Panc1 (cell line): ENCODE data around the gene YBX1. TPM values are rescaled to one million over a fixed set of nuclear protein-coding genes. Genes with fewer than 3 reads are reported as not detected.
"Not testable (repeated sequence)": the region's sequence is repeated elsewhere in the genome, so short reads cannot be mapped to it uniquely, and the experiment has no call there.

Experiments used
- ATAC-seq: fragments of 200-7000 bp; cut with Tn5 transposase; 2 replicates; pipeline ENCODE4 v1.9.1; 2020; ENCODE audit warnings: mild to moderate bottlenecking, moderate library complexity
- BruUV-seq: library from RNA; stranded (reverse); fragments of 400-500 nt; replicated peaks from 2 replicates; lab custom pipeline; 2021; lab: Mats Ljungman, UMichigan
- CTCF ChIA-PET: fragments of 300-600 bp; sonication (Branson Sonifier 250); formaldehyde crosslinking; loops from one replicate; lab custom pipeline; 2022; ENCODE audit warnings: antibody characterized with exemption; lab: Charles Lee
- POLR2A ChIA-PET: fragments of 300-600 bp; sonication (Branson Sonifier 250); formaldehyde crosslinking; loops from one replicate; lab custom pipeline; 2022; ENCODE audit warnings: antibody characterized with exemption; lab: Charles Lee
- DNase-seq: peaks from one replicate; pipeline ENCODE4 v3.0.0-alpha.2; 2010; ENCODE audit warnings: low read depth, low spot score
- H3K27ac ChIP-seq: 2 replicates; pipeline ENCODE4 v1.5.1; 2011; ENCODE audit warnings: mild to moderate bottlenecking, low read length, inconsistent platforms
- H3K27me3 ChIP-seq: fragments of 200-500 bp; sonication (Bioruptor generic); 2 replicates; pipeline ENCODE4 v1.6.0; 2014; ENCODE audit warnings: low read length, inconsistent platforms; ENCODE audit not compliant: control insufficient read depth, insufficient read depth
- H3K36me3 ChIP-seq: fragments of 200-500 bp; sonication (Bioruptor generic); 2 replicates; pipeline ENCODE4 v1.5.1; 2014; ENCODE audit warnings: inconsistent platforms, mild to moderate bottlenecking, low read length, moderate library complexity; ENCODE audit not compliant: control insufficient read depth, insufficient read depth
- H3K4me1 ChIP-seq: 2 replicates; pipeline ENCODE4 v1.5.1; 2011; ENCODE audit warnings: inconsistent platforms, mild to moderate bottlenecking, low read length, moderate library complexity; ENCODE audit not compliant: control insufficient read depth, insufficient read depth
- H3K4me3 ChIP-seq, 2 experiments: 2 replicates each; pipeline ENCODE4 v1.5.1; 2011 to 2012; ENCODE audit warnings: low read depth in 2 of 2, low read length in 2 of 2, mild to moderate bottlenecking in 2 of 2, inconsistent platforms in 1 of 2, moderate library complexity in 1 of 2
- H3K9me3 ChIP-seq: fragments of 200-500 bp; sonication (Bioruptor generic); 2 replicates; pipeline ENCODE4 v1.5.1; 2014; ENCODE audit warnings: low read depth, mild to moderate bottlenecking, inconsistent platforms, low read length, moderate library complexity; ENCODE audit not compliant: control insufficient read depth, insufficient read depth
- CTCF ChIP-seq: fragments of 450-650 bp; IDR thresholded peaks from 2 replicates; pipeline ENCODE4 v1.5.1; 2017; ENCODE audit warnings: mild to moderate bottlenecking
- POLR2AphosphoS5 ChIP-seq: IDR thresholded peaks from 2 replicates; pipeline ENCODE4 v1.6.1; 2012; ENCODE audit warnings: mild to moderate bottlenecking, low read depth, low read length, moderate library complexity
- REST ChIP-seq, 2 experiments: IDR thresholded peaks; 2 replicates each; pipeline ENCODE4 v1.6.1; 2011 to 2012; ENCODE audit warnings: low read depth in 2 of 2, control low read depth in 1 of 2, low read length in 1 of 2, mild to moderate bottlenecking in 1 of 2, moderate library complexity in 1 of 2; ENCODE audit not compliant: insufficient read depth in 1 of 2
- SIN3A ChIP-seq: IDR thresholded peaks from 2 replicates; pipeline ENCODE4 v1.6.1; 2012; ENCODE audit warnings: low read depth, mild to moderate bottlenecking, low read length, moderate library complexity, borderline replicate concordance; ENCODE audit not compliant: insufficient read depth
- TCF7L2 ChIP-seq: IDR thresholded peaks from 2 replicates; pipeline ENCODE4 v1.6.1; 2011; ENCODE audit warnings: mild to moderate bottlenecking, low read depth, low read length, inconsistent platforms
- in situ Hi-C: cut with HindIII; loops from 2 replicates; pipeline ENCODE4 v1.10.0; 2016; ENCODE audit warnings: low sequenced_read_pairs, low pct_unique_long_range_greater_than_20kb
- intact Hi-C: fragments of 100-400 bp; cut with micrococcal nuclease; formaldehyde crosslinking; loops from one replicate; pipeline ENCODE4 v1.10.0; 2022; ENCODE audit not compliant: unreplicated experiment
- total RNA-seq: library from RNA; stranded (reverse); gene quantifications from one replicate; pipeline ENCODE4 v1.2.1, GENCODE V29; 2021; ENCODE audit not compliant: unreplicated experiment

Gene YBX1
- total RNA-seq, 1 experiment from 2014 or later = 908 TPM

- intact Hi-C loops (no loop called here), in situ Hi-C loops (no loop called here)
- Histone ChIP-seq H3K27me3 (no peaks in the 10 kb centered on the region), H3K4me3 (no peak overlapping the region), H3K4me1 (no peaks in the 10 kb centered on the region), H3K36me3 (peaks cover 44% of the 10 kb centered on the region), H3K27ac (no peak overlapping the region), H3K9me3 (no peaks in the 10 kb centered on the region)
- CTCF ChIA-PET = no interaction called here
- DNase-seq (no peak), ATAC-seq (no peak)
- POLR2A ChIA-PET = no interaction called here
- BruUV-seq = no TSS peak
- TF ChIP-seq SIN3A = no peak
- no peak for TF ChIP-seq POLR2AphosphoS5
- TF ChIP-seq TCF7L2 = no peak
- no peak for TF ChIP-seq REST (IDR thresholded peaks at IDR 0.05; ENCODE audit: insufficient read depth in 1 of 2, low read depth in 2 of 2, low read length in 1 of 2)
- no peak for TF ChIP-seq CTCF
These were observed 21.8 kb downstream of the YBX1 start for GRCh38 chr1:42703888-42704464.

- in situ Hi-C loops, H3K4me3 ChIP-seq, BruUV-seq, H3K9me3 ChIP-seq, H3K4me1 ChIP-seq, H3K27me3 ChIP-seq, CTCF ChIA-PET, H3K27ac ChIP-seq, POLR2A ChIA-PET, H3K36me3 ChIP-seq, intact Hi-C loops, DNase-seq, ATAC-seq: not testable (repeated sequence)
These were observed 30.6 kb downstream of the YBX1 start for GRCh38 chr1:42712808-42713207.

GRCh38 chr1:42713293-42713692 lies 31.1 kb downstream of the YBX1 start:
- Histone ChIP-seq H3K27me3 (no peaks in the 10 kb centered on the region), H3K4me1 (no peaks in the 10 kb centered on the region), H3K36me3 (0 out of 2 replicates have a peak, but pooled peaks cover 2% of the 10 kb centered on the region), H3K9me3 (no peaks in the 10 kb centered on the region; the same call in 1 of the 2 replicates), H3K4me3 (no peak overlapping the region), H3K27ac (no peak overlapping the region)
- ATAC-seq (no peak), DNase-seq (no peak)
- no peak for TF ChIP-seq POLR2AphosphoS5
- no peak for TF ChIP-seq REST (IDR thresholded peaks at IDR 0.05; ENCODE audit: insufficient read depth in 1 of 2, low read depth in 2 of 2, low read length in 1 of 2)
- TF ChIP-seq TCF7L2 = no peak
- no peak for TF ChIP-seq SIN3A
- TF ChIP-seq CTCF = no peak
- in situ Hi-C loops (no loop called here), intact Hi-C loops (no loop called here)
- BruUV-seq = no TSS peak
- POLR2A ChIA-PET = no interaction called here
- CTCF ChIA-PET = no interaction called here

- H3K4me1 ChIP-seq, DNase-seq, H3K9me3 ChIP-seq, in situ Hi-C loops, ATAC-seq, BruUV-seq, H3K36me3 ChIP-seq, POLR2A ChIA-PET, intact Hi-C loops, H3K27ac ChIP-seq, H3K27me3 ChIP-seq, H3K4me3 ChIP-seq, CTCF ChIA-PET: not testable (repeated sequence)
These were observed 32.2 kb downstream of the YBX1 start for GRCh38 chr1:42714441-42714840.
